ENCODE data around the gene CDKN2B. TPM values are rescaled to one million over a fixed set of nuclear protein-coding genes. Genes with fewer than 3 reads are reported as not detected.

Gene CDKN2B
- total RNA-seq, 2 donors from 2014 or later = 4.5 to 11.4 TPM

DNA sequence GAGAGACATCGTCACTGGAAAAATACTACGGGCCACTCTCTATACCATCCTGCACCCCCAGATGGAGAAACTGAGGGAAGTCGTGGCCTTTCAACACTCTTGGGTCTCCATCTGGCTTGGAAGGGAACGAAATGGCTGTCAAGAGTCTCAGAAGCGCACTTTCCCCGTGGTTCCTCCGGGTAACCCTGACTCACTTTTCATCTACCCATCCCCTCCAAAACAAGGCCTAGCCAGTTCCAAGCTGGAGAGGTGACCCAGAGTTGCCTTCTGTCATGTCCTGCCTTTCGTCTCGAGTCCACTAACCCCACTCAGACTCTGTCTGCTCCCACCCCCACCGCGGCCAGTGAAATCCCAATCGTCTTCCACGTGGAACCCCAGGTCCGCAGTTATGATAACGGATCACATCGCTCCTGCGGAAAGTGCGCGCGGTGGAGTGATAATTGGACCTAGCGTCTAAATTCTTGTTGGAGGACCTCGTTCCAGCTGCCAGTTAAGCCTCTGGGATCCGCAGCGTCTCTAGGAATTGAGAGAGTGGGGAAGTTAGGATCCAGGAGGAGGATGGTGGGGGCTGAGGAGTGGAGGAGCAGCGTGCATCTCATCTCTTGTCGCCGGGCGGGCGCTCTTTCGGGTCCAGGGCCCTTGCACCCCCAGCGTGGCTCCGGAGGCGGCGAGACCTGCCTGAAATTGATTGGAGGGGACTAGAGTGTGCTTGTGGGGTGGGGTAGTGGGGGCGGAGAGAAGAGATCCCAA, 19.5 kb downstream of the CDKN2B start:
- WGBS, 2 experiments (ENCODE audit: insufficient coverage in 1 of 2, insufficient read length in 1 of 2) = 17 to 39% methylated on average over 15 to 35 of the region's 35 CpGs
- DNase-seq = peak; percentile 67
- H3K4me1 ChIP-seq (ENCODE audit: control insufficient read depth, insufficient read depth, low read length) = no peaks in the 10 kb centered on the region
- Mint-ChIP-seq H3K9me3 (no peaks in the 10 kb centered on the region), H3K27ac (no peak overlapping the region), H3K36me3 (ENCODE audit: low read depth) (no peaks in the 10 kb centered on the region), H3K27me3 (ENCODE audit: insufficient read depth) (peaks cover 91% of the 10 kb centered on the region), H3K4me1 (peaks cover 12% of the 10 kb centered on the region), H3K4me3 (peak overlapping the region; percentile 43)
- no peak overlapping the region for H3K4me3 ChIP-seq (ENCODE audit: low read length)
- no peaks in the 10 kb centered on the region for H3K36me3 ChIP-seq (ENCODE audit: control insufficient read depth, insufficient read depth, low read length)
- no peak for TF ChIP-seq CTCF (conservative IDR thresholded peaks at IDR 0.05)
- H3K9me3 ChIP-seq (ENCODE audit: control insufficient read depth, low read length) = no peaks in the 10 kb centered on the region
- peaks cover 96% of the 10 kb centered on the region for H3K27me3 ChIP-seq (ENCODE audit: control insufficient read depth, insufficient read depth, low read length, poor library complexity, severe bottlenecking)
- H3K9ac ChIP-seq (ENCODE audit: extremely low read depth, low read length, poor library complexity, severe bottlenecking) = no peak overlapping the region
- no peak overlapping the region for H3K27ac ChIP-seq (ENCODE audit: low read depth, low read length)

- Mint-ChIP-seq H3K36me3 (ENCODE audit: low read depth) (no peaks in the 10 kb centered on the region), H3K27me3 (ENCODE audit: insufficient read depth) (peaks cover 95% of the 10 kb centered on the region), H3K4me1 (peaks cover 10% of the 10 kb centered on the region), H3K27ac (no peak overlapping the region), H3K4me3 (no peak overlapping the region), H3K9me3 (no peaks in the 10 kb centered on the region)
- Histone ChIP-seq H3K9me3 (ENCODE audit: control insufficient read depth, low read length) (no peaks in the 10 kb centered on the region), H3K4me1 (ENCODE audit: control insufficient read depth, insufficient read depth, low read length) (no peaks in the 10 kb centered on the region), H3K9ac (ENCODE audit: extremely low read depth, low read length, poor library complexity, severe bottlenecking) (no peak overlapping the region), H3K27me3 (ENCODE audit: control insufficient read depth, insufficient read depth, low read length, poor library complexity, severe bottlenecking) (peaks cover 100% of the 10 kb centered on the region), H3K36me3 (ENCODE audit: control insufficient read depth, insufficient read depth, low read length) (no peaks in the 10 kb centered on the region), H3K4me3 (ENCODE audit: low read length) (no peak overlapping the region), H3K27ac (ENCODE audit: low read depth, low read length) (no peak overlapping the region)
- no peak for DNase-seq
- 22 to 37% methylated on average over 5 to 7 of the region's 9 CpGs for WGBS, 2 experiments (ENCODE audit: insufficient coverage in 1 of 2, insufficient read length in 1 of 2)
- no peak for TF ChIP-seq CTCF (conservative IDR thresholded peaks at IDR 0.05)
Observed at GRCh38 chr9:21988056-21988990, 20.8 kb downstream of the CDKN2B start.

DNA sequence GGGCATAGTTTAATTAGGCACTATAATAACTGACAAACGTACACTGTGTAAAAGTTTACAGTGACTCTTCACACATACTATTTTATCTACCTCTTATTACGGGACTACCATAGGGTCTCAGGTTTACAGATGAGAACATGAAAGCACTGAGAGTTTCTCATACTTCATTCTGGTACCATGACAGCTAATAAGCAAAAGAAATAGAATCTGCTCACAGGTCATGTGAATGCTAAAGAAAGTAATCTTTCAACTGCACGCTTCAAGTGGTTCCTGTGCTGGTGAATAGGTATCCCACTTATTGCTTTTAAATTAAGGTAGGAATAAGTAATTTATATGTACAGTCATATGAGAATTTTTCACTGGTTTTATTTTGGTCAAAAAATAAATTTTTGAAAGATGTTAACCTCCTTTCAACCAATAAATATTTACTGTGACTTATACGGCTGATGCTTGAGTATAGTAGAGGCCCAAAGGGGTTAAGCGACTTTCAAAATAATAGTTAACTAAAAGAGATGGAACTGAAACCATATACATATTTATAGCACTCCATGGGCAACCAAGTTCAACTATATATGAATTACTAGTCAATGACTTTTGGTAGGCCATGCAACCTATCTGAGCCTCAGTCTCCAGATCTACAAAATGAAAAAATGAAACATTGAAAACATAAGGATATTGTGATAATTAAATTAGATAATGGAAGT, 23.0 kb downstream of the CDKN2B start:
- Mint-ChIP-seq H3K36me3 (ENCODE audit: low read depth) (no peaks in the 10 kb centered on the region), H3K27ac (no peak overlapping the region), H3K4me3 (no peak overlapping the region), H3K9me3 (no peaks in the 10 kb centered on the region), H3K4me1 (peaks cover 8% of the 10 kb centered on the region), H3K27me3 (ENCODE audit: insufficient read depth) (peaks cover 99% of the 10 kb centered on the region)
- H3K27me3 ChIP-seq (ENCODE audit: control insufficient read depth, insufficient read depth, low read length, poor library complexity, severe bottlenecking) = peaks cover 100% of the 10 kb centered on the region
- no peak overlapping the region for H3K27ac ChIP-seq (ENCODE audit: low read depth, low read length)
- H3K36me3 ChIP-seq (ENCODE audit: control insufficient read depth, insufficient read depth, low read length) = no peaks in the 10 kb centered on the region
- no peak overlapping the region for H3K4me3 ChIP-seq (ENCODE audit: low read length)
- H3K9me3 ChIP-seq (ENCODE audit: control insufficient read depth, low read length) = no peaks in the 10 kb centered on the region
- no peak for DNase-seq
- no peaks in the 10 kb centered on the region for H3K4me1 ChIP-seq (ENCODE audit: control insufficient read depth, insufficient read depth, low read length)
- no peak for TF ChIP-seq CTCF (conservative IDR thresholded peaks at IDR 0.05)
- WGBS, 2 experiments (ENCODE audit: insufficient coverage in 1 of 2, insufficient read length in 1 of 2) = 75 to 90% methylated on average over 2 to 3 of the region's 5 CpGs
- no peak overlapping the region for H3K9ac ChIP-seq (ENCODE audit: extremely low read depth, low read length, poor library complexity, severe bottlenecking)

Data from endodermal cell (in vitro differentiated cells).